GM23248 (cell line): Measurements from ENCODE around the gene RNF13.

Experiments used
- EZH2 ChIP-seq: fragments of 200-600 bp; sonication (generic); IDR thresholded peaks from 2 replicates; pipeline ENCODE4 v1.6.1; 2018; ENCODE audit warnings: antibody characterized with exemption, mild to moderate bottlenecking; ENCODE audit not compliant: insufficient read depth, poor library complexity, severe bottlenecking
- EZH2phosphoT487 ChIP-seq: fragments of 200-600 bp; sonication (generic); IDR thresholded peaks from 2 replicates; pipeline ENCODE4 v1.6.1; 2018; ENCODE audit warnings: antibody characterized with exemption, moderate library complexity, mild to moderate bottlenecking, low read depth; ENCODE audit not compliant: insufficient read depth

GRCh38 chr3:149965278-149965677, 152.3 kb downstream of the RNF13 start:
- TF ChIP-seq EZH2 (no peak), EZH2phosphoT487 (no peak)
